PC-9 (cell line): ENCODE data around the gene GNAI1.

Experiments
- CTCF ChIP-seq: fragments of 200-600 bp; sonication (generic); conservative IDR thresholded peaks from 2 replicates; pipeline ENCODE4 v1.6.1; 2017; ENCODE audit warnings: mixed run types, antibody characterized with exemption, mild to moderate bottlenecking, moderate library complexity
- EZH2 ChIP-seq: fragments of 200-600 bp; sonication (generic); IDR thresholded peaks from 2 replicates; pipeline ENCODE4 v1.8.0; 2017; ENCODE audit warnings: antibody characterized with exemption, low read depth

- no peak for TF ChIP-seq CTCF
- no peak for TF ChIP-seq EZH2
These were observed 30.5 kb downstream of the GNAI1 start for GRCh38 chr7:80165177-80165576.
